Measurements from ENCODE around the gene NDUFAB1. TPM values are rescaled to one million over a fixed set of nuclear protein-coding genes. Genes with fewer than 3 reads are reported as not detected.

The NDUFAB1 gene
- total and polyA plus RNA-seq, 2 of the 13 experiments (the other 11 are each of a cell fraction or from before 2014, with no cell fraction given), result 221 to 601 TPM

Other genes starting within 250 kb of the NDUFAB1 start
- 12.6 and 15.4 TPM in 2 replicates for gene COG7, start 143.1 kb downstream of the NDUFAB1 start, total RNA-seq (2016; rRNA removed; fragmentation: Illumina TruSeq; extraction: Trizol)
- gene COG7, start 143.1 kb downstream of the NDUFAB1 start, polyA plus RNA-seq (2011; rRNA removed), result 51.0 and 54.5 TPM in 2 replicates
- gene GGA2, start 85.8 kb downstream of the NDUFAB1 start, total RNA-seq (2016; rRNA removed; fragmentation: Illumina TruSeq; extraction: Trizol), result 69.8 and 93.1 TPM in 2 replicates
- 51.5 and 52.3 TPM in 2 replicates for gene GGA2, start 85.8 kb downstream of the NDUFAB1 start, polyA plus RNA-seq (2011; rRNA removed)
- 80.4 and 84.2 TPM in 2 replicates for gene EARS2, start 39.0 kb downstream of the NDUFAB1 start, total RNA-seq (2016; rRNA removed; fragmentation: Illumina TruSeq; extraction: Trizol)
- 49.4 and 54.7 TPM in 2 replicates for gene EARS2, start 39.0 kb downstream of the NDUFAB1 start, polyA plus RNA-seq (2011; rRNA removed)
- 111 and 142 TPM in 2 replicates for gene UBFD1, start 38.6 kb downstream of the NDUFAB1 start, total RNA-seq (2016; rRNA removed; fragmentation: Illumina TruSeq; extraction: Trizol)
- 97.6 and 100 TPM in 2 replicates for gene UBFD1, start 38.6 kb downstream of the NDUFAB1 start, polyA plus RNA-seq (2011; rRNA removed)
- gene PALB2, start 45.0 kb upstream of the NDUFAB1 start, total RNA-seq (2016; rRNA removed; fragmentation: Illumina TruSeq; extraction: Trizol), result 40.9 and 58.5 TPM in 2 replicates
- gene PALB2, start 45.0 kb upstream of the NDUFAB1 start, polyA plus RNA-seq (2011; rRNA removed), result 11.0 and 12.1 TPM in 2 replicates
- gene DCTN5, start 45.1 kb upstream of the NDUFAB1 start, total RNA-seq (2016; rRNA removed; fragmentation: Illumina TruSeq; extraction: Trizol), result 207 and 352 TPM in 2 replicates
- 104 and 105 TPM in 2 replicates for gene DCTN5, start 45.1 kb upstream of the NDUFAB1 start, polyA plus RNA-seq (2011; rRNA removed)
- 76.3 and 97.4 TPM in 2 replicates for gene PLK1, start 82.6 kb upstream of the NDUFAB1 start, total RNA-seq (2016; rRNA removed; fragmentation: Illumina TruSeq; extraction: Trizol)
- 50.7 and 71.5 TPM in 2 replicates for gene PLK1, start 82.6 kb upstream of the NDUFAB1 start, polyA plus RNA-seq (2011; rRNA removed)
- gene ERN2, start 116.9 kb upstream of the NDUFAB1 start, total RNA-seq (2016; rRNA removed; fragmentation: Illumina TruSeq; extraction: Trizol), result 0.42 and 2.2 TPM in 2 replicates
- gene ERN2, start 116.9 kb upstream of the NDUFAB1 start, polyA plus RNA-seq (2011; rRNA removed), result 3.5 and 6.3 TPM in 2 replicates
- not detected in 2 replicates for gene CHP2, start 158.7 kb upstream of the NDUFAB1 start, total RNA-seq (2016; rRNA removed; fragmentation: Illumina TruSeq; extraction: Trizol)
- 0.03 TPM in 1 of 2 replicates, not detected in the other for gene CHP2, start 158.7 kb upstream of the NDUFAB1 start, polyA plus RNA-seq (2011; rRNA removed)
- gene PRKCB, start 239.7 kb upstream of the NDUFAB1 start, total RNA-seq (2016; rRNA removed; fragmentation: Illumina TruSeq; extraction: Trizol), result not detected in 2 replicates
- gene PRKCB, start 239.7 kb upstream of the NDUFAB1 start, polyA plus RNA-seq (2011; rRNA removed), result 0.01 and 0.03 TPM in 2 replicates

All from HepG2 (cell line).